Keratinocyte (primary cell): Measurements from ENCODE around the gene SLIT3. TPM values are rescaled to one million over a fixed set of nuclear protein-coding genes. Genes with fewer than 3 reads are reported as not detected.
A peak's percentile ranks its signal among the peaks of the same experiment; 100 is the strongest.

ENCODE experiments used
- DNase-seq: peaks from one replicate; pipeline ENCODE4 v3.0.0-alpha.2; 2011; ENCODE audit warnings: low read depth, missing footprints, low spot score
- FAIRE-seq: peaks from 2 replicates; lab custom pipeline; 2011; peaks lifted over from hg19 to GRCh38; lab: Jason Lieb, UNC
- H2AFZ ChIP-seq: 2 replicates; pipeline ENCODE4 v1.6.0; 2012; ENCODE audit warnings: low read length, control low read depth, inconsistent platforms; ENCODE audit not compliant: control insufficient read depth
- H3K27ac ChIP-seq: 2 replicates; pipeline ENCODE4 v1.5.1; 2011; ENCODE audit warnings: low read length; ENCODE audit not compliant: control insufficient read depth, insufficient read depth
- H3K27me3 ChIP-seq: 3 replicates; pipeline ENCODE4 v1.6.0; 2011; ENCODE audit warnings: low read length; ENCODE audit not compliant: control insufficient read depth, insufficient read depth; ENCODE audit errors: extremely low read depth
- H3K36me3 ChIP-seq, 2 experiments: 2 replicates in 1 of 2; 3 replicates in 1 of 2; pipeline ENCODE4 v1.5.1; 2011; ENCODE audit warnings: low read length in 2 of 2, mild to moderate bottlenecking in 1 of 2; ENCODE audit not compliant: control insufficient read depth in 2 of 2, insufficient read depth in 2 of 2; ENCODE audit errors: extremely low read depth in 1 of 2
- H3K4me1 ChIP-seq: 3 replicates; pipeline ENCODE4 v1.5.1; 2011; ENCODE audit warnings: low read length; ENCODE audit not compliant: control insufficient read depth, insufficient read depth; ENCODE audit errors: extremely low read depth
- H3K4me2 ChIP-seq: 3 replicates; pipeline ENCODE4 v1.6.0; 2011; ENCODE audit warnings: low read depth, low read length; ENCODE audit not compliant: control insufficient read depth, insufficient read depth; ENCODE audit errors: extremely low read depth
- H3K4me3 ChIP-seq, 3 experiments: fragments of 200-600 bp in 1 of 3; sonication (generic) in 1 of 3; 2 replicates in 2 of 3; 3 replicates in 1 of 3; pipeline ENCODE4 v1.5.1; 2011 to 2016; ENCODE audit warnings: low read length in 3 of 3, mild to moderate bottlenecking in 3 of 3, control low read depth in 2 of 3, inconsistent platforms in 1 of 3, low read depth in 1 of 3, mixed read lengths in 1 of 3, mixed run types in 1 of 3, moderate library complexity in 1 of 3; ENCODE audit not compliant: control insufficient read depth in 2 of 3, insufficient read depth in 2 of 3; ENCODE audit errors: extremely low read depth in 1 of 3
- H3K79me2 ChIP-seq: 2 replicates; pipeline ENCODE4 v1.6.0; 2012; ENCODE audit warnings: low read length; ENCODE audit not compliant: control insufficient read depth, insufficient read depth
- H3K9ac ChIP-seq: 3 replicates; pipeline ENCODE4 v1.6.0; 2011; ENCODE audit warnings: low read length; ENCODE audit not compliant: control insufficient read depth, insufficient read depth; ENCODE audit errors: extremely low read depth
- H3K9me1 ChIP-seq: 3 replicates; pipeline ENCODE4 v1.6.0; 2011; ENCODE audit warnings: low read length; ENCODE audit not compliant: control insufficient read depth, insufficient read depth; ENCODE audit errors: extremely low read depth
- H3K9me3 ChIP-seq: 2 replicates; pipeline ENCODE4 v1.5.1; 2012; ENCODE audit warnings: low read depth, low read length; ENCODE audit not compliant: control insufficient read depth
- H4K20me1 ChIP-seq: 3 replicates; pipeline ENCODE4 v1.6.0; 2011; ENCODE audit warnings: low read length; ENCODE audit not compliant: control insufficient read depth, insufficient read depth; ENCODE audit errors: extremely low read depth
- CTCF ChIP-seq, 3 experiments: IDR thresholded peaks in 1 of 3; conservative IDR thresholded peaks in 1 of 3; optimal IDR thresholded peaks in 1 of 3; 2 replicates in 2 of 3; 3 replicates in 1 of 3; pipeline versions ENCODE3 to v1.5.1; 2011; ENCODE audit warnings: low read length in 3 of 3, mild to moderate bottlenecking in 3 of 3, moderate library complexity in 2 of 3, control low read depth in 1 of 3, inconsistent platforms in 1 of 3; ENCODE audit not compliant: insufficient read depth in 2 of 3; ENCODE audit errors: extremely low read depth in 1 of 3
- EZH2 ChIP-seq: IDR thresholded peaks from one replicate; pipeline ENCODE4 v1.6.1; 2012; ENCODE audit warnings: inconsistent platforms, mild to moderate bottlenecking, low read length, moderate library complexity
- dilution Hi-C: fragments of 300-500 bp; cut with MboI; formaldehyde crosslinking; loops from one replicate; pipeline ENCODE4 v1.7.0; 2020; ENCODE audit warnings: low sequenced_read_pairs; ENCODE audit not compliant: extremely low pct_ligation_motif_present
- polyA plus RNA-seq, 5 experiments: library from polyadenylated mRNA; depleted of rRNA in 3 of 5; stranded (reverse) in 3 of 5; stranded (forward) in 1 of 5; unstranded in 1 of 5; fragments of >200 nt; gene quantifications; 1 replicate in 1 of 5; 2 replicates in 3 of 5; 3 replicates in 1 of 5; pipeline versions ENCODE4 v1.2.1 to v1.2.3, GENCODE V29; 2011 to 2012; ENCODE audit warnings: missing spikeins in 2 of 5, low read depth in 1 of 5, low replicate concordance in 1 of 5

The SLIT3 gene
- polyA plus RNA-seq, 1 donor (not counting 4 experiments of a cell fraction or from before 2014, with no cell fraction given): 2.4 TPM

- Histone ChIP-seq H3K4me1 (peaks cover 21% of the 10 kb centered on the region), H3K27ac (no peak overlapping the region), H3K4me2 (peak overlapping the region; percentile 79)
These were observed 1.7 kb downstream of the SLIT3 start for GRCh38 chr5:169299191-169299662.

GRCh38 chr5:169298193-169298592, 2.7 kb downstream of the SLIT3 start:
- FAIRE-seq (no peak), DNase-seq (no peak)
- Histone ChIP-seq H3K4me3 (no peak overlapping the region), H3K9me3 (no peaks in the 10 kb centered on the region), H3K36me3 (no peaks in the 10 kb centered on the region), H4K20me1 (no peaks in the 10 kb centered on the region), H3K9ac (no peak overlapping the region), H3K79me2 (no peaks in the 10 kb centered on the region), H3K4me2 (no peak overlapping the region), H3K27me3 (peaks cover 7% of the 10 kb centered on the region), H3K9me1 (peaks cover 2% of the 10 kb centered on the region), H3K27ac (no peak overlapping the region), H2AFZ (no peak overlapping the region), H3K4me1 (peaks cover 21% of the 10 kb centered on the region)
- no peak for TF ChIP-seq EZH2
- TF ChIP-seq CTCF (optimal IDR thresholded peaks at IDR 0.05 in 1 of 3, IDR thresholded peaks at IDR 0.05 in 1 of 3, conservative IDR thresholded peaks at IDR 0.05 in 1 of 3; ENCODE audit: extremely low read depth in 1 of 3, insufficient read depth in 2 of 3, low read length in 3 of 3): no peak
- dilution Hi-C loops: no loop called here

More at GRCh38 chr5:169299191-169299662, 1.7 kb downstream of the SLIT3 start:
- Histone ChIP-seq H4K20me1 (no peaks in the 10 kb centered on the region), H3K4me3 (peak overlapping the region in 2 of 3 experiments; percentile 58 to 71), H3K9me3 (no peaks in the 10 kb centered on the region), H3K9me1 (peaks cover 2% of the 10 kb centered on the region), H3K9ac (no peak overlapping the region), H3K36me3 (no peaks in the 10 kb centered on the region), H3K27me3 (peaks cover 7% of the 10 kb centered on the region), H3K79me2 (no peaks in the 10 kb centered on the region), H2AFZ (peak overlapping the region; percentile 35)
- FAIRE-seq (peak; percentile 26), DNase-seq (no peak)
- dilution Hi-C loops: no loop called here
- TF ChIP-seq EZH2: no peak
